H1 (cell line): ENCODE data around the gene ZFPL1. TPM values are rescaled to one million over a fixed set of nuclear protein-coding genes. Genes with fewer than 3 reads are reported as not detected.
A peak's percentile ranks its signal among the peaks of the same experiment; 100 is the strongest.

Experiments
- BACH1 ChIP-seq: IDR thresholded peaks from 2 replicates; pipeline ENCODE4 v1.6.1; 2012; ENCODE audit warnings: low read length, improper control_type of control experiment
- BRCA1 ChIP-seq: IDR thresholded peaks from 2 replicates; pipeline ENCODE4 v1.6.1; 2012; ENCODE audit warnings: low read depth, low read length, improper control_type of control experiment
- CEBPB ChIP-seq: IDR thresholded peaks from 2 replicates; pipeline ENCODE4 v1.6.1; 2012; ENCODE audit warnings: low read depth, low read length
- CHD1 ChIP-seq: IDR thresholded peaks from 2 replicates; pipeline ENCODE4 v1.6.1; 2012; ENCODE audit warnings: low read depth, low read length, improper control_type of control experiment
- CHD2 ChIP-seq: IDR thresholded peaks from 2 replicates; pipeline ENCODE4 v1.6.1; 2012; ENCODE audit warnings: low read length, improper control_type of control experiment
- EGR1 ChIP-seq: IDR thresholded peaks from 2 replicates; pipeline ENCODE4 v1.6.1; 2011; ENCODE audit warnings: low read depth, low read length, borderline replicate concordance
- EP300 ChIP-seq, 2 experiments: IDR thresholded peaks; 1 replicate in 1 of 2; 2 replicates in 1 of 2; pipeline ENCODE4 v1.6.1; 2011 to 2012; ENCODE audit warnings: low read depth in 2 of 2, low read length in 2 of 2, mild to moderate bottlenecking in 2 of 2, borderline replicate concordance in 1 of 2, inconsistent platforms in 1 of 2, moderate library complexity in 1 of 2
- HDAC2 ChIP-seq, 2 experiments: fragments of 300-600 bp in 1 of 2; sonication (generic) in 1 of 2; IDR thresholded peaks; 2 replicates each; pipeline ENCODE4 v1.6.1; 2011 to 2012; ENCODE audit warnings: low read depth in 2 of 2, low read length in 2 of 2, mild to moderate bottlenecking in 2 of 2, moderate library complexity in 2 of 2, borderline replicate concordance in 1 of 2, inconsistent platforms in 1 of 2
- HDAC6 ChIP-seq: IDR thresholded peaks from one replicate; pipeline ENCODE4 v1.7.1; 2012; ENCODE audit warnings: low read depth, mild to moderate bottlenecking, inconsistent platforms, low read length, moderate library complexity
- KDM4A ChIP-seq: IDR thresholded peaks from one replicate; pipeline ENCODE4 v1.7.1; 2012; ENCODE audit warnings: low read depth, mild to moderate bottlenecking, moderate library complexity, low read length, inconsistent platforms; ENCODE audit not compliant: severe bottlenecking
- PHF8 ChIP-seq: fragments of 200-600 bp; sonication (generic); conservative IDR thresholded peaks from 2 replicates; pipeline ENCODE4 v1.7.1; 2012; ENCODE audit warnings: low read depth, mild to moderate bottlenecking, inconsistent platforms, low read length, moderate library complexity
- POLR2AphosphoS5 ChIP-seq: IDR thresholded peaks from 2 replicates; pipeline ENCODE4 v1.6.1; 2011; ENCODE audit warnings: low read depth, low read length
- RXRA ChIP-seq: IDR thresholded peaks from 2 replicates; pipeline ENCODE4 v1.6.1; 2011; ENCODE audit warnings: low read depth, mild to moderate bottlenecking, low read length, moderate library complexity; ENCODE audit not compliant: insufficient read depth
- SIN3A ChIP-seq, 2 experiments: IDR thresholded peaks in 1 of 2; conservative IDR thresholded peaks in 1 of 2; 2 replicates each; pipeline ENCODE4 v1.6.1; 2011 to 2012; ENCODE audit warnings: low read length in 2 of 2, improper control_type of control experiment in 1 of 2, low read depth in 1 of 2, mild to moderate bottlenecking in 1 of 2
- SIRT6 ChIP-seq: IDR thresholded peaks from one replicate; pipeline ENCODE4 v1.7.1; 2012; ENCODE audit warnings: low read length, inconsistent platforms
- SIX5 ChIP-seq: IDR thresholded peaks from 2 replicates; pipeline ENCODE4 v1.6.1; 2011; ENCODE audit warnings: mild to moderate bottlenecking, low read depth, low read length
- SP1 ChIP-seq: IDR thresholded peaks from 2 replicates; pipeline ENCODE4 v1.6.1; 2011; ENCODE audit warnings: low read depth, low read length
- SRF ChIP-seq: IDR thresholded peaks from 2 replicates; pipeline ENCODE4 v1.6.1; 2011; ENCODE audit warnings: mild to moderate bottlenecking, low read depth, low read length, moderate library complexity
- SUZ12 ChIP-seq: fragments of 200-600 bp; sonication (generic); IDR thresholded peaks from 2 replicates; pipeline ENCODE4 v1.6.1; 2012; ENCODE audit warnings: mild to moderate bottlenecking, inconsistent platforms, low read length, moderate library complexity, mixed read lengths
- TAF1 ChIP-seq: IDR thresholded peaks from 2 replicates; pipeline ENCODE4 v1.6.1; 2011; ENCODE audit warnings: mild to moderate bottlenecking, low read depth, low read length
- TAF7 ChIP-seq: optimal IDR thresholded peaks from 2 replicates; pipeline ENCODE3; 2011; ENCODE audit warnings: low read depth, mild to moderate bottlenecking, inconsistent platforms, low read length, moderate library complexity, borderline replicate concordance
- TBP ChIP-seq: IDR thresholded peaks from 2 replicates; pipeline ENCODE4 v1.6.1; 2011; ENCODE audit warnings: low read depth, low read length, improper control_type of control experiment
- YY1 ChIP-seq: IDR thresholded peaks from 2 replicates; pipeline ENCODE4 v1.6.1; 2011; ENCODE audit warnings: low read depth, mild to moderate bottlenecking, low read length
- polyA plus RNA-seq, 7 experiments: library from polyadenylated mRNA; depleted of rRNA in 3 of 7; stranded (reverse) in 5 of 7; unstranded in 2 of 7; fragments of >200 nt in 5 of 7; fragments of 200-250 nt in 2 of 7; gene quantifications; 1 replicate in 5 of 7; 2 replicates in 1 of 7; 4 replicates in 1 of 7; pipeline versions ENCODE4 v1.2.1 to v1.2.3, GENCODE V29; 2011 to 2013; ENCODE audit warnings: missing spikeins in 2 of 7, mixed read lengths in 2 of 7
- total RNA-seq: library from RNA; stranded (reverse); fragmentation: NEBNext Ultra II Directional; extraction: Animal tissue kit (Norgen Biotek cat#: 25700); gene quantifications from 2 replicates; pipeline ENCODE4 v1.2.1, GENCODE V29; 2021
- TF ChIP-seq, protein P1 (sequence below): IDR thresholded peaks from 2 replicates; pipeline ENCODE4 v1.6.1; 2011; ENCODE audit warnings: low read depth, mild to moderate bottlenecking, low read length; ENCODE audit not compliant: insufficient read depth

ZFPL1 gene
- total and polyA plus RNA-seq, 2 of the 8 experiments (the other 6 are each of a cell fraction or from before 2014, with no cell fraction given): 21.5 to 76.8 TPM

DNA sequence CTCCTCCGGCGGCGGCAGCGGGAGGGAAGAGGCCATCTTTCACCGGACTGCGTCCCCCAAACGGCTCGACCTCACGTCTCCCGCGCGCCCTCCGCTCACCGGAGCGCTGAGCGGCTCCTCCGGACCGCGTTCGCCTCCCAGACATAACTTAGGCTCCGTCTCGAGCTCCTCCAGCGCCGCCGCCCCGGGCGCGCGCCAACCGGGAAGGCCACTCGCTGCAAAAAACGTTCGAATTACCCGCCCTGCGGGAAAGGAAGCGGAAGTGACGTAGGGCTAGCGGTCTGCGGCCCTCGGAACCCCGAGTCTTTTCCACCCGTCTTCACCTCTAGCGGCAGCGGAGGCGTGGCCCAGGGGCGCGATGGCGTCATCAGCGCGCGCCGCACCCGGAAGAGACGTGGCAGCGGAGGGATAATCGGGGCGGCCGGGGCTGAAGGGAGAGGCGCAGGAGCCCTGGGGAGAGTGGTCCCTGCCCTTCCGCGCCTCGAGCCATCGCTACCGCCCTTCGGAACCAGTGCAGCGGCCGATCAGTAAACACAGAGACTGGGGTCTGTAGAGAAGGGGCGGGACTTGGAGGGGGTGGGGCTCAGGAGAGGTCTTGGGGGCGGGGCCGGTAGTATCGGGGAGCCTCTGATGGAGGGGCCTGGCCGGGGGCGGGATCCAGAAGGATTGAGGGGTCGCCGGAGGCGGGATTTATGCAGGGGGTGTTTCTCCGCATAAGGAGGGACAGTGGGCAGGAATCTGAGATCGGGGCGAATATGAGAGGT, at the start of gene ZFPL1, which contains the start of gene CDCA5 (continued):
- TF ChIP-seq HDAC6: no peak
- peak in 1 of 2 experiments; percentile 36; a peak in 1 of 3 replicates for TF ChIP-seq EP300 (IDR thresholded peaks at IDR 0.05; ENCODE audit: borderline replicate concordance in 1 of 2, low read depth in 2 of 2, low read length in 2 of 2)
- peak; percentile 76 for TF ChIP-seq TAF7
- TF ChIP-seq KDM4A: peak; percentile 94
- TF ChIP-seq BACH1: peak; percentile 66; the same call in 1 of the 2 replicates
- no peak for TF ChIP-seq SUZ12
- TF ChIP-seq, protein P1, sequence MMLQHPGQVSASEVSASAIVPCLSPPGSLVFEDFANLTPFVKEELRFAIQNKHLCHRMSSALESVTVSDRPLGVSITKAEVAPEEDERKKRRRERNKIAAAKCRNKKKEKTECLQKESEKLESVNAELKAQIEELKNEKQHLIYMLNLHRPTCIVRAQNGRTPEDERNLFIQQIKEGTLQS: peak; percentile 91
- peak; percentile 79 for TF ChIP-seq SRF
- TF ChIP-seq CEBPB: no peak
- no peak for TF ChIP-seq EGR1
- peak; percentile 93 for TF ChIP-seq PHF8
- peak; percentile 57; the same call in 1 of the 2 replicates for TF ChIP-seq TBP
- peak in 1 of 2 experiments; percentile 54; a peak in 1 of 4 replicates for TF ChIP-seq HDAC2 (IDR thresholded peaks at IDR 0.05; ENCODE audit: borderline replicate concordance in 1 of 2, low read depth in 2 of 2, low read length in 2 of 2)
- peak; percentile 36; the same call in 1 of the 2 replicates for TF ChIP-seq BRCA1
- peak; percentile 58; the same call in 1 of the 2 replicates for TF ChIP-seq YY1
- TF ChIP-seq SIRT6: no peak
- TF ChIP-seq TAF1: peak; percentile 87
- peak; percentile 67 for TF ChIP-seq POLR2AphosphoS5
- TF ChIP-seq SIN3A (conservative IDR thresholded peaks at IDR 0.05 in 1 of 2, IDR thresholded peaks at IDR 0.05 in 1 of 2; ENCODE audit: low read depth in 1 of 2, low read length in 2 of 2): peak; percentile 21 to 98; a peak in 2 of 4 replicates
- no peak for TF ChIP-seq CHD1
- TF ChIP-seq CHD2: peak; percentile 66
- TF ChIP-seq SP1: peak; percentile 78
- no peak for TF ChIP-seq RXRA
- 0 out of 2 replicates have a peak, but pooled peaks have one; percentile 8 for TF ChIP-seq SIX5
